DND-41 (cell line): ENCODE results near the gene GCAT.

ENCODE experiments used
- ATAC-seq: fragments of 200-7000 bp; cut with Tn5 transposase; 3 replicates; pipeline ENCODE4 v1.9.1; 2021; ENCODE audit warnings: low read depth; ENCODE audit not compliant: insufficient read depth
- DNase-seq: peaks from one replicate; pipeline ENCODE4 v3.0.0-alpha.2; 2020
- H2AFZ ChIP-seq: 2 replicates; pipeline ENCODE4 v1.6.0; 2012; ENCODE audit warnings: low read depth, low read length
- H3K27ac ChIP-seq: 2 replicates; pipeline ENCODE4 v1.5.1; 2012; ENCODE audit warnings: low read length, inconsistent platforms
- H3K27me3 ChIP-seq: fragments of 200-600 bp; sonication (generic); 2 replicates; pipeline ENCODE4 v1.6.0; 2012; ENCODE audit warnings: low read length, mild to moderate bottlenecking, inconsistent platforms; ENCODE audit not compliant: insufficient read depth, poor library complexity
- H3K36me3 ChIP-seq: 2 replicates; pipeline ENCODE4 v1.5.1; 2012; ENCODE audit warnings: low read length, inconsistent platforms; ENCODE audit not compliant: insufficient read depth
- H3K4me1 ChIP-seq: 2 replicates; pipeline ENCODE4 v1.5.1; 2012; ENCODE audit warnings: mild to moderate bottlenecking, low read length; ENCODE audit not compliant: insufficient read depth
- H3K4me2 ChIP-seq: 2 replicates; pipeline ENCODE4 v1.6.0; 2012; ENCODE audit warnings: mild to moderate bottlenecking, moderate library complexity, low read length, inconsistent platforms; ENCODE audit not compliant: insufficient read depth
- H3K4me3 ChIP-seq, 2 experiments: fragments of 200-600 bp in 1 of 2; shearing (Covaris generic) in 1 of 2; 2 replicates each; pipeline ENCODE4 v1.5.1; 2012 to 2016; ENCODE audit warnings: inconsistent platforms in 2 of 2, low read length in 2 of 2, mild to moderate bottlenecking in 2 of 2, low read depth in 1 of 2, moderate library complexity in 1 of 2
- H3K79me2 ChIP-seq: 2 replicates; pipeline ENCODE4 v1.6.0; 2012; ENCODE audit warnings: low read length, inconsistent platforms; ENCODE audit not compliant: insufficient read depth
- H3K9ac ChIP-seq: 2 replicates; pipeline ENCODE4 v1.6.0; 2012; ENCODE audit warnings: low read depth, mild to moderate bottlenecking, inconsistent platforms, low read length, moderate library complexity
- H3K9me3 ChIP-seq: 2 replicates; pipeline ENCODE4 v1.5.1; 2012; ENCODE audit warnings: low read length, moderate library complexity, mild to moderate bottlenecking, inconsistent platforms; ENCODE audit not compliant: insufficient read depth, severe bottlenecking
- H4K20me1 ChIP-seq: 2 replicates; pipeline ENCODE4 v1.6.0; 2012; ENCODE audit warnings: low read length; ENCODE audit not compliant: insufficient read depth
- CTCF ChIP-seq: IDR thresholded peaks from 2 replicates; pipeline ENCODE4 v1.5.1; 2012; ENCODE audit warnings: borderline replicate concordance, low read length, moderate library complexity, mild to moderate bottlenecking; ENCODE audit not compliant: poor library complexity, severe bottlenecking; ENCODE audit errors: extremely low read depth
- EZH2 ChIP-seq: IDR thresholded peaks from 3 replicates; pipeline ENCODE4 v1.6.1; 2012; ENCODE audit warnings: borderline replicate concordance, low read depth, mild to moderate bottlenecking, moderate library complexity, low read length, inconsistent platforms; ENCODE audit not compliant: severe bottlenecking

GCAT gene

GRCh38 chr22:37824674-37825641 lies 17.2 kb downstream of the GCAT start:
- ATAC-seq (no peak), DNase-seq (no peak)
- no peak overlapping the region for H3K27ac ChIP-seq
- H3K4me3 ChIP-seq = no peak overlapping the region
- no peak overlapping the region for H3K4me2 ChIP-seq
- H3K36me3 ChIP-seq = peaks cover 12% of the 10 kb centered on the region
- TF ChIP-seq EZH2 (no peak), CTCF (no peak)
- no peak overlapping the region for H3K9ac ChIP-seq
- no peaks in the 10 kb centered on the region for H3K9me3 ChIP-seq
- no peaks in the 10 kb centered on the region for H3K79me2 ChIP-seq
- no peak overlapping the region for H2AFZ ChIP-seq
- H3K27me3 ChIP-seq = no peaks in the 10 kb centered on the region
- H3K4me1 ChIP-seq = no peaks in the 10 kb centered on the region
- H4K20me1 ChIP-seq = no peaks in the 10 kb centered on the region; the same call in 1 of the 2 replicates

GRCh38 chr22:37827056-37827455 lies 19.3 kb downstream of the GCAT start:
- H3K9ac ChIP-seq = no peak overlapping the region
- no peak for DNase-seq
- H3K4me1 ChIP-seq = no peaks in the 10 kb centered on the region
- no peaks in the 10 kb centered on the region for H3K79me2 ChIP-seq
- peaks cover 33% of the 10 kb centered on the region for H3K36me3 ChIP-seq
- TF ChIP-seq CTCF (no peak), EZH2 (no peak)
- no peak for ATAC-seq
- H3K4me3 ChIP-seq = no peak overlapping the region
- H3K27me3 ChIP-seq = no peaks in the 10 kb centered on the region
- no peak overlapping the region for H2AFZ ChIP-seq
- no peak overlapping the region for H3K4me2 ChIP-seq
- H3K27ac ChIP-seq = no peak overlapping the region
- H3K9me3 ChIP-seq = no peaks in the 10 kb centered on the region
- no peaks in the 10 kb centered on the region; the same call in 1 of the 2 replicates for H4K20me1 ChIP-seq

- ATAC-seq (no peak), DNase-seq (no peak)
- H3K4me1 ChIP-seq = no peaks in the 10 kb centered on the region
- H3K27me3 ChIP-seq = no peaks in the 10 kb centered on the region
- no peak overlapping the region for H2AFZ ChIP-seq
- no peak overlapping the region for H3K9ac ChIP-seq
- no peaks in the 10 kb centered on the region for H3K9me3 ChIP-seq
- no peak overlapping the region for H3K4me3 ChIP-seq
- TF ChIP-seq CTCF = no peak
- TF ChIP-seq EZH2 = no peak
- no peak overlapping the region for H3K4me2 ChIP-seq
- no peak overlapping the region for H3K27ac ChIP-seq
- peaks cover 57% of the 10 kb centered on the region for H3K36me3 ChIP-seq
- H3K79me2 ChIP-seq = no peaks in the 10 kb centered on the region
- H4K20me1 ChIP-seq = no peaks in the 10 kb centered on the region; the same call in 1 of the 2 replicates
These were observed 22.5 kb downstream of the GCAT start for GRCh38 chr22:37830093-37830842.
